Activated naive CD4-positive, alpha-beta T cell treated with anti-CD3 and anti-CD28 coated beads, Interleukin-2, amount 50 U/mL, for 24 hours (primary cell): Measurements from ENCODE around the gene LMNA.
"Not testable (repeated sequence)": the region's sequence is repeated elsewhere in the genome, so short reads cannot be mapped to it uniquely, and the experiment has no call there.

Source experiments
- H3K27ac Mint-ChIP-seq: one replicate; pipeline ENCODE4 v1.8.0; 2021; ENCODE audit warnings: mild to moderate bottlenecking, mixed read lengths
- H3K27me3 Mint-ChIP-seq: one replicate; pipeline ENCODE4 v1.8.0; 2021; ENCODE audit warnings: mixed read lengths
- H3K36me3 Mint-ChIP-seq: one replicate; pipeline ENCODE4 v1.8.0; 2021; ENCODE audit warnings: mixed read lengths
- H3K4me1 Mint-ChIP-seq: one replicate; pipeline ENCODE4 v1.8.0; 2021; ENCODE audit warnings: mixed read lengths
- H3K4me3 Mint-ChIP-seq: one replicate; pipeline ENCODE4 v1.8.0; 2021; ENCODE audit warnings: mild to moderate bottlenecking, mixed read lengths
- H3K9me3 Mint-ChIP-seq: one replicate; pipeline ENCODE4 v1.8.0; 2021; ENCODE audit warnings: mixed read lengths

LMNA gene

DNA sequence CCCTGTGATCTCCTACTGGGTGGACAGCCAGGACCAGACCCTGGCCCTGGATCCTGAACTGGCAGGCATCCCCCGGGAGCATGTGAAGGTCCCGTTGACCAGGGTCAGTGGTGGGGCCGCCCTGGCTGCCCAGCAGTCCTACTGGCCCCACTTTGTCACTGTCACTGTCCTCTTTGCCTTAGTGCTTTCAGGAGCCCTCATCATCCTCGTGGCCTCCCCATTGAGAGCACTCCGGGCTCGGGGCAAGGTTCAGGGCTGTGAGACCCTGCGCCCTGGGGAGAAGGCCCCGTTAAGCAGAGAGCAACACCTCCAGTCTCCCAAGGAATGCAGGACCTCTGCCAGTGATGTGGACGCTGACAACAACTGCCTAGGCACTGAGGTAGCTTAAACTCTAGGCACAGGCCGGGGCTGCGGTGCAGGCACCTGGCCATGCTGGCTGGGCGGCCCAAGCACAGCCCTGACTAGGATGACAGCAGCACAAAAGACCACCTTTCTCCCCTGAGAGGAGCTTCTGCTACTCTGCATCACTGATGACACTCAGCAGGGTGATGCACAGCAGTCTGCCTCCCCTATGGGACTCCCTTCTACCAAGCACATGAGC, 62.2 kb downstream of the LMNA start:
- no peaks in the 10 kb centered on the region for H3K9me3 Mint-ChIP-seq
- no peak overlapping the region for H3K27ac Mint-ChIP-seq
- no peaks in the 10 kb centered on the region for H3K36me3 Mint-ChIP-seq
- H3K27me3 Mint-ChIP-seq = no peaks in the 10 kb centered on the region
- peaks cover 25% of the 10 kb centered on the region for H3K4me1 Mint-ChIP-seq
- H3K4me3 Mint-ChIP-seq = no peak overlapping the region

DNA sequence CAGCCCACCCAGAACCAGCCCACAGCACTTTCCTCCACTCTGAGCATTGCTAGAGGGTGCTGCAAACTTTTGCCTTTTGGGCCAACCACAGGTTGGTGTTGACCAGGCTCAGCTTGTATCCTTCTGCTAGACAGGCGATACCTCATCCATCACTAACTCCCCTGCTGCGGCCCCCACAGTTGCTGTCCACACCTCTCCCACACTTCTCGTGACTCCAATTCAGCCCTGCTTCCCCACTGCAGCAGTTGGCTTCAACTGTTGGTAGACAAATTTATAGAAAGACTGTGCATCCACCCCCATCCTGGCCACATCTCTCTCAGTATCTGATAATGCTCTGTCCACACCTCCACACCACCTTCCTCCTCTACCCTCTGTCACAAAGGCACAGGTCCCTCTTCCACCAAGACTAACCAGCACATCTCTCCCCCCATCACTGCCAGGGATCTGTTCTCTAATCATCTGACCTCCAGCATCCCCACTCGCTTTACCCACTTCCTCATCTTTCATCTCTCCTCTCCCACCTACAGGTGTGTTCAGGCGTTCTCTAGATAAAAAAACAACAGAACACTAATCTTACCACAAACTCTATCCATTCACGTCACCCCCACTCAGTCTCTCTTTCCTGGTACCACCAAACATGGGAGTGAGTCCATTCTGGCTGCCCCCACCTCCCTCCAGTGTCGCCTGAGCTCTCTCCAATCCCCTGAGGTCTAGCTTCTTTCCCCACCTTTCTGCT, 63.6 kb downstream of the LMNA start:
- Mint-ChIP-seq H3K36me3 (no peaks in the 10 kb centered on the region), H3K4me1 (peaks cover 23% of the 10 kb centered on the region), H3K4me3 (peak overlapping the region; percentile 16), H3K27me3 (no peaks in the 10 kb centered on the region), H3K27ac (peak overlapping the region; percentile 71), H3K9me3 (no peaks in the 10 kb centered on the region)

DNA sequence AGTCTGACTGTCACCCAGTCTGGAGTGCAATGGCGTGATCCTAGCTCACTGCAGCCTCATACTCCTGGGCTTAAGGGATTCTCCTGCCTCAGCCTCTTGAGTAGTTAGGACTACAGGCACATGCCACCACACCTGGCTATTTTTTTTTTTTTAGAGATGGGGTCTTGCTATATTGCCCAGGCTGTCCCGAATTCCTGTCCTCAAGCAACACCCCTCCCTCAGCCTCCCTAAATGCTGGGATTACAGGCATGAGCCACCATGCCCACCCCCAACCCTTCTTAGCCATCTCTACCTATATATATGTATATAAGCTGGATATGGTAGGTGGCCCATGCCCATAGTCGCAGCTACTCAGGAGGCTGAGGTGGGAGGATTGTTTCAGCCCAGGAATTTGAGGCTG, 66.0 kb downstream of the LMNA start:
- Mint-ChIP-seq H3K27me3 (no peaks in the 10 kb centered on the region), H3K4me3 (no peak overlapping the region), H3K9me3 (no peaks in the 10 kb centered on the region), H3K4me1 (peaks cover 19% of the 10 kb centered on the region), H3K27ac (no peak overlapping the region), H3K36me3 (no peaks in the 10 kb centered on the region)

DNA sequence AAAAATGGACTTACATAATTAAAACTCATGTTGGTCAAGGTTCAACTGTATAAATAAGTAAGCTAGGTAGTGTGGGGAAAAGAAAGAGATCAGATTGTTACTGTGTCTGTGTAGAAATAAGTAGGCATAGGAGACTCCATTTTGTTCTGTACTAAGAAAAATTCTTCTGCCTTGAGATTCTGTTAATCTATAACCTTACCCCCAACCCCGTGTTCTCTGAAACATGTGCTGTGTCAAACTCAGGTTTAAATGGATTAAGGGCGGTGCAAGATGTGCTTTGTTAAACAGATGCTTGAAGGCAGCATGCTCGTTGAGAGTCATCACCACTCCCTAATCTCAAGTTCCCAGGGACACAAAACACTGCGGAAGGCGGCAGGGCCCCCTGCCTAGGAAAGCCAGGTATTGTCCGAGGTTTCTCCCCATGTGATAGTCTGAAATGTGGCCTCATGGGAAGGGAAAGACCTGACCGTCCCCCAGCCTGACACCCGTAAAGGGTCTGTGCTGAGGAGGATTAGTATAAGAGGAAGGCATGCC, 66.9 kb downstream of the LMNA start:
- H3K9me3 Mint-ChIP-seq, H3K4me3 Mint-ChIP-seq, H3K36me3 Mint-ChIP-seq, H3K27me3 Mint-ChIP-seq, H3K27ac Mint-ChIP-seq: not testable (repeated sequence)
- peaks cover 19% of the 10 kb centered on the region for H3K4me1 Mint-ChIP-seq

DNA sequence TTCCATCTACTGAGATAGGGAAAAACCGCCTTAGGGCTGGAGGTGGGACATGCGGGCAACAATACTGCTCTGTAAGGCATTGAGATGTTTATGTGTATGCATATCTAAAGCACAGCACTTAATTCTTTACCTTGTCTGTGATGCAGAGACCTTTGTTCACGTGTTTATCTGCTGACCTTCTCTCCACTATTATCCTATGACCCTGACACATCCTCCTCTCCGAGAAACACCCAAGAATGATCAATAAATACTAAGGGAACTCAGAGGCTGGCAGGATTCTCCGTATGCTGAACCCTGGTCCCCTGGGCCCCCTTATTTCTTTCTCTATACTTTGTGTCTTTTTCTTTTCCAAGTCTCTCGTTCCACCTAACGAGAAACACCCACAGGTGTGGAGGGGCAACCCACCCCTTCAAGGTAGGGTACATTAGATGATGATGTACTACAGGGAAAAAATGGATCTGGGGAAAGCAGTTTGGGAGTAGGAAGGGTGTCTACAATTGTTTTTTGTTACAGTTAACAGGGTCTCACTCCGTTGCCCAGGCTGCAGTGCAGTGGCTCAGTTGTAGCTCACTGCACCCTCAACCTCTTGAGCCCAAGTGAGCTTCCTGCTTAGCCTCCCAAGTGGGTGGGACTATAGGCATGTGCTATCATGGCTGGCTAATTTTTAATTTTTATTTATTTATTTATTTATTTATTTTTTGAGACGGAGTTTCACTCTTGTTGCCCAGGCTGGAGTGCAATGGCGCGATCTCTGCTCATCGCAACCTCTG, 67.7 kb downstream of the LMNA start:
- not testable (repeated sequence) for H3K4me3 Mint-ChIP-seq, H3K27me3 Mint-ChIP-seq, H3K27ac Mint-ChIP-seq, H3K9me3 Mint-ChIP-seq, H3K36me3 Mint-ChIP-seq
- peaks cover 16% of the 10 kb centered on the region for H3K4me1 Mint-ChIP-seq

DNA sequence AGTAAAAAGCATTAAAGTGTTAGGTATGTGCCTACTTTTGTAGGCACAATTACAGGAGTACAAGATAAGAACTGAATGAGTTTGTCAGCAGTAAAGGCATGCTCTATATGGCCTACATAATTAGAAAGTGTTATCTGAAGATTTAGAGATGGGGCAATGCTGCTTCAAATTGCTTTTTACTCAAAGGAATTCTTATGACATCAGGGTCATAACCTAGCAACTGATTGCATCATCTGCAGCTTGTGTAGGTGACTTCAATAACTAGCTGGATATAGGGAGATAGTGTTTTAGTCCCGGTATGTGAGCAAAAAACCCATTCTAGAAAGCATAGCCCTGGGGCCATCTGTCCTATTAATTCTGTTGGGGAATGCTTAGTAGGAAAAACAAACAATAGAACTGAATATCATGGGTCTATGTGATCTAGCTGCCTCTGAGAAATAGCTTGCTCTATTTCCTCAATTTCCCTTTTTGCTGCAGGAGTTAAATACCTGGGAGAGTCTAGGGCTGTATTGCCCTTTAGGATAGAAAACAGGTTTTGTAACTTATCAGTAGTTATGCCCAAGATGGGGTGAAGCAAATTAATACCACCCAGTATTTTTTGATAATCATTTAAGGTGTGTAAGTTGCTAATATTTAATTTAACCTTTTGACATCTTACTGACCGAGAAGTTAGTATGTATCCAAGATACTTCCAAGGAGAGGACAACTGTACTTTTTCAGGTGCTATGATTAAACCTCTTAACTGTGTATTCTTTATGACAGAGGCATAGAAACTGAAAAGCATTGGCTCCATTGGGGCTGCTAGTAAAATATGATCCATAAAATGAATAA, 72.1 kb downstream of the LMNA start:
- H3K4me3 Mint-ChIP-seq, H3K36me3 Mint-ChIP-seq, H3K27ac Mint-ChIP-seq, H3K27me3 Mint-ChIP-seq, H3K4me1 Mint-ChIP-seq, H3K9me3 Mint-ChIP-seq: not testable (repeated sequence)
